GM12878 (cell line): ENCODE measurements around the gene SLC37A2.

Experiments
- CTCF ChIP-seq, 3 experiments: IDR thresholded peaks in 2 of 3; conservative IDR thresholded peaks in 1 of 3; 2 replicates each; pipeline ENCODE4 v1.5.1; 2011; ENCODE audit warnings: low read depth in 3 of 3, low read length in 3 of 3, mild to moderate bottlenecking in 3 of 3, control low read depth in 2 of 3, moderate library complexity in 2 of 3, inconsistent platforms in 1 of 3, mixed read lengths in 1 of 3; ENCODE audit not compliant: control insufficient read depth in 2 of 3, insufficient read depth in 1 of 3; ENCODE audit errors: extremely low read depth in 1 of 3
- POLR2A ChIP-seq: IDR thresholded peaks from 2 replicates; pipeline ENCODE4 v1.6.1; 2011; ENCODE audit warnings: low read depth, mild to moderate bottlenecking, low read length
- RBBP5 ChIP-seq: fragments of 200-600 bp; sonication (generic); conservative IDR thresholded peaks from 2 replicates; pipeline ENCODE4 v1.6.1; 2016
- YY1 ChIP-seq: IDR thresholded peaks from 2 replicates; pipeline ENCODE4 v1.6.1; 2011; ENCODE audit warnings: low read depth, mild to moderate bottlenecking, low read length
- ZSCAN29 ChIP-seq: fragments of 450-650 bp; IDR thresholded peaks from 2 replicates; pipeline ENCODE4 v1.6.1; 2017; ENCODE audit warnings: mild to moderate bottlenecking, moderate library complexity

DNA sequence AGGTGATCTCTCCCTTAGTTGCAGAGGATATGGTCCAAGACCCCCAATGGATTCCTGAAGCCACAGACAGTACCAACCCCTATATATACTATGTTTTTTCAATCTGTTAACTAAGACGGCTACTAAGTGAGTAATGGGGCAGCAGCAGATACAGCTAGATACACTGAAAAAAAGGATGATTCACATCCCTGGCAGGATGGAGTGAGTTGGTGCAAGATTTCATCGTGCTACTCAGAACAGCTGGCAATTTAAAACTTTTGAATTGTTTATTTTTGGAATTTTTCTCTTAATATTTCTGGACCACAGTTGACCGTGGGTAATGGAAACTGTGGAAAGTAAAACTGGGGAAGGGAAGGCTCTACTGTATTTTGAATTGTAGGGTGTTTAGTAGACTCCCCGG lies 65.3 kb downstream of the SLC37A2 start:
- TF ChIP-seq CTCF (IDR thresholded peaks at IDR 0.05 in 2 of 3, conservative IDR thresholded peaks at IDR 0.05 in 1 of 3; ENCODE audit: control insufficient read depth in 2 of 3, extremely low read depth in 1 of 3, insufficient read depth in 1 of 3, low read depth in 3 of 3, low read length in 3 of 3) (no peak), YY1 (no peak), POLR2A (no peak), ZSCAN29 (no peak), RBBP5 (no peak)
